SU-DHL-6 (cell line): Measurements from ENCODE around the gene AFF4.

ENCODE experiments used
- EZH2phosphoT487 ChIP-seq: fragments of 200-600 bp; sonication (generic), shearing (Covaris generic); conservative IDR thresholded peaks from 2 replicates; pipeline ENCODE4 v1.6.1; 2018; ENCODE audit warnings: mild to moderate bottlenecking, antibody characterized with exemption, low read length, moderate library complexity, mixed read lengths
- TF ChIP-seq, protein P1 (sequence below): fragments of 200-600 bp; sonication (generic); IDR thresholded peaks from one replicate; pipeline ENCODE4 v1.5.1; 2017; ENCODE audit warnings: antibody characterized with exemption, mild to moderate bottlenecking, low read length, moderate library complexity; ENCODE audit not compliant: insufficient read depth, poor library complexity, severe bottlenecking

- TF ChIP-seq, protein P1, sequence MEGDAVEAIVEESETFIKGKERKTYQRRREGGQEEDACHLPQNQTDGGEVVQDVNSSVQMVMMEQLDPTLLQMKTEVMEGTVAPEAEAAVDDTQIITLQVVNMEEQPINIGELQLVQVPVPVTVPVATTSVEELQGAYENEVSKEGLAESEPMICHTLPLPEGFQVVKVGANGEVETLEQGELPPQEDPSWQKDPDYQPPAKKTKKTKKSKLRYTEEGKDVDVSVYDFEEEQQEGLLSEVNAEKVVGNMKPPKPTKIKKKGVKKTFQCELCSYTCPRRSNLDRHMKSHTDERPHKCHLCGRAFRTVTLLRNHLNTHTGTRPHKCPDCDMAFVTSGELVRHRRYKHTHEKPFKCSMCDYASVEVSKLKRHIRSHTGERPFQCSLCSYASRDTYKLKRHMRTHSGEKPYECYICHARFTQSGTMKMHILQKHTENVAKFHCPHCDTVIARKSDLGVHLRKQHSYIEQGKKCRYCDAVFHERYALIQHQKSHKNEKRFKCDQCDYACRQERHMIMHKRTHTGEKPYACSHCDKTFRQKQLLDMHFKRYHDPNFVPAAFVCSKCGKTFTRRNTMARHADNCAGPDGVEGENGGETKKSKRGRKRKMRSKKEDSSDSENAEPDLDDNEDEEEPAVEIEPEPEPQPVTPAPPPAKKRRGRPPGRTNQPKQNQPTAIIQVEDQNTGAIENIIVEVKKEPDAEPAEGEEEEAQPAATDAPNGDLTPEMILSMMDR, result no peak
- no peak for TF ChIP-seq EZH2phosphoT487
Observed at GRCh38 chr5:132999246-132999645, 35.8 kb upstream of the AFF4 start.
